Colon (tissue), 2 donors: Measurements from ENCODE around the gene PFDN4.

ENCODE experiments used
- FAIRE-seq: peaks from 2 replicates; lab custom pipeline; 2012; peaks lifted over from hg19 to GRCh38; lab: Jason Lieb, UNC
- donor health status: control.
- donor health status: control.

PFDN4 gene

DNA sequence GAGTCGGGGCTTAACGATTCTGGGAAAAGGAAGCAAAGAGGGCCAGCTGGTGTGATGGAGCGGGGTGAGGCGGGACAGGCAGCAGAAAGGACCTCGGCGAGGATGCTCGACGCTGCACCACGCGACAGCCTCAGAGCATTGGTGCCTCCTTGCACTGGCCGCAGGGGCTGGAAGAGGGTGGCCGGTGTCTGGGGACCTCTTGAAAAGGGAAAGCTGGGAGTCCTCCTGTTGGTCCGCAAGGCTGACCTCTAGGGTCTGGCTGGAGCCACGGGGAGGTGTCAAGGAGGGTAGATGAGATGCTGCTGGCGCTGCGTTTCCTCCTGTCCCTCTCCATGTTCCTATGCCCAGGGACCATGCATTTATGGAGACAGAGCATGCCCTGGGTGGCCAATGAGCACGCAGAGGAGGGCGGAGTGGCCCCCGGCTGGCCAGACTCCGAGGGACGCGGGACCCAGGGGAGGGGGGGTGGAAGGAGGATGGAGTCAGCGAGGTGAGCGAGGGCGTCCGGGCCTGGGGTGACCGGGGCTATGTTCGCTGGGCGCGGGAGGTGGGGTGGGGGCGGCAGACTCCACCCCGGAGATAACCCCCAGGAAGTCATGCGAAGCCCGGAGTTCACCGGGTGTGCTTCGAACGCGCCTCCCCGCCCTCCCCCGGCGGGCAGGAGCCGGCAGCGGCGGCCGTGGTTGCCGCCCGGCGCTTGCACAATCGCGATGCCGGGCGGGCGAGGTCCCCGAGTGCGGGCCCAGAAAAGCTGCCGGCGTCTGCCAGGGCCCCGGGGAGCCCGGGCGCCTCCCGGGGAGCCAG is 34.0 kb upstream of the PFDN4 start, which contains the start of gene CYP24A1:
CYP24A1 (minus strand) TSS at position 334 of the 804 bp plus-strand sequence. CDS start 407 bp downstream, outside the sequence.
- FAIRE-seq, result no peak

GRCh38 chr20:54174457-54175175 is 33.3 kb upstream of the PFDN4 start:
- FAIRE-seq, result no peak

DNA sequence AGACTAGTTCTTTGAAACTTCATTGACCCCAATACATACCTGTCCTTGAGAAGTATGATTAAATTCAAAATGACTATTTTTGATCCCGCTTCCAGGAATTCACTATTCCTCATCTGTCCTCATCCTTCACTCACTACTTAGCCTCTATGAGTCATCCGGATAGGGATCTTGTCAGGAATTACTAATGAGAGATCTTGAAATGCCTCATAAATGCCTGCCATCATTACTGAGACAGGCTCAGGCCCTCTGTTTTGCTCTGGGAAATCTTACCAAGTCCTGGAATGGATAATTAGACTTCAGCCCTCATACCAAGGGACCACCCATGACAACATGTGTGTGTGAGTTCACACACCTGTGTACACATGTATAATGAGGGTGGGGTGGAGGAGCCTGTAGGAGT is 31.3 kb upstream of the PFDN4 start:
- FAIRE-seq, result no peak

DNA sequence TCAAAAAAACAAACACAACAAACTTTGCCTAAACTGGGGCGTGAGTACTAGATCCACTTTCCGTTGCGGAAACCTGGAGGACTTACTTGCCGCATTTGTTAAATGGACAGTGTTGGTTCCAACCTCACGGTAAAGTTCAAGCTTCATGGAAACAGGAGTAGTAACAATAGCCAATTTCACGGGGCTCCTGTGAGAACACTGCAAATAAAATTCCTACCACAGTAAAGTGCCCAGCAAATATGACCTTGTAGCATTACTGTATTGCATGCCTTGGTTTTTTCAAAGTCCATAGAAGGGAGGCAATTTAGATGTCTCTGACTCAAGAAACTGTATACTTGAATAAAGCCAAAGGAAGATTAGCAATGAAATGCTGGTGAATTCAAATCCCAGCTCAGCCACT is 30.5 kb upstream of the PFDN4 start:
- FAIRE-seq, result no peak

DNA sequence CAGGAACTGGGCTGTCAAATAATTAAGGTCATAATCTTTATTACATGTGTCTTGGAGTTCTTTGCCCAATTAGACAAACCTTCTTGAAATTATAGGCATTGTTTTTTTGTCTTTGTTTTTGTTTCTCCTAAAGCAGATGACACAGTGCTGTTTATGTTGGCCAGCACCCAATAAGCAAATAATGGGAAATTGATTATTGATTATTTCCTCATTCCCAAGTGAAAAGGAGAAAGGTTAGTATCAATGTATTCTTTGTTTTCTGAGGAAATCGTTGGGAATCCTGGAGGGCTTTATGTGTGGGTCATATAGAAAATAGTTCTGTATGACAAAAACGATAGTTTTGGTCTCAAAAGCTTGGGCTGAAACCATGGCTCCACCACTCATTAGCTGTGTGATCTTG is 29.6 kb upstream of the PFDN4 start:
- FAIRE-seq, result no peak

GRCh38 chr20:54179946-54180345 is 27.9 kb upstream of the PFDN4 start:
- FAIRE-seq, result no peak

DNA sequence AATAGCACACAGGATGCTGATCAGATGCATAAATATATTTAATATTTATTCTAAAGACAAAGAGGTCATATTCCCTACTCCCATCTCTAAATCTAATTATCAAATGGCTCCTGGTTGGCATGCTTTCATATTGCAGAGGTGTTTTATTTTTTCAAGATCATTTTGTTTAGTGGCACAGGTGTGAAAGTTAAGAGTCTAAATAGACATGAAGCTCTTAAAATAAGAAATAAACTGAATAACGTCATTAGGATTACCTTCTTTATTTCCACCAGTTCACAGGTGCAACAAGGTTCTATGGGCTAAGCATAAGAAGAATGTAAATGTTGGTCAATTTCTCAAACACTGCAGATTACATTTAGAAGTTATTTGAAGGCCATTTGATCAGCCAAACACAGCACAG is 27.0 kb upstream of the PFDN4 start:
- no peak for FAIRE-seq

DNA sequence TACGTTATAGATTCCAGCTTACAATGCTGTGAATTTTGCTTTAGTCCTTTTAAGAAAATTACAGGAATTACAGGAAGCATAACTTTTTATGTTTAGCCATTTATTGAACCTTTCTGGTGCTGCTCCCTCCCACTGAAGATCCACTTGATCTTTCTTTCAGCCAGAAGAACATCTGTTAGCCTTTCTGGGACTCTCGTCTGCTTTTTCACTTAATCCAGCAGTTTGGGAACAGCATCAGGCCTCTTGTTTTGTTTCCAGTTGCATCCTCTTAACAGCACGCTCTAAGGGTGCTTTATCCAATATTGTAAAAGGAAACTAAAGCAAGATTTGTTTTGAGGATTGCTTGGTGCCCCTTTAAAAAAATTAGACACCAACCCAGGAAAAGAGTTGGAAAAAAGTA is 23.8 kb upstream of the PFDN4 start:
- no peak for FAIRE-seq

DNA sequence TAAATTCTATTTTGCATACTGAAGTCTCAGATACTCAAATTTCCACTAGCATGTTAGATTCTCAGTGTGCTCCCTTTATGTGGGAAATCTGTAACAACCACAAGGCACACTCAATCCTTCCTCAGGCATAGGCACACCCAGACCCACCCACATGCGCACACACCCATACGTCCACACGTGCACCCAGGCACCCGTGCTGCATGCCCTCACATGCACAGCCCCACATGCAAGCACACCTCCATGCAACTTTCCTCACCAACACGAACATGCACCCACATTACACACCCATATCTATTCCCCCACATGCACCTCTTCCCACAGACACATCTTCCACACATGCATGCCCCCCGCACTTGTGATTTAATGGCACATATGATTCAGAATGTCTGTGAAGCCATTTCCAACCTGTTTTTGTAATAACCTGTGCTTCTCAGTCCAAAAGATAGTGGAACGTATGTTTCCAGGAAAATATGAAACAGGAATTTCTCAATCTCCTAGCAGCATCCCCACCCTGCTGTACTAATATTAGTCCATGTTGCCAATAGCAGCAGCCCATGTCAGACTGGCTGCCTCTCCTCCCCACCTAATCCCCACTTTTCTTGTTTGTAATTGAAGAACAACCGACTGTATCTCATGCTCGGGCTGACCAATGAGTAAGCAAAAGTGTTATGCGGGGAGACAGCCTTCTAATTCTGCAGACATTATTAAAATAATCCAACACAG is 22.8 kb upstream of the PFDN4 start:
- no peak for FAIRE-seq

- FAIRE-seq, result no peak
These were observed 19.6 kb upstream of the PFDN4 start for GRCh38 chr20:54188132-54188849.

DNA sequence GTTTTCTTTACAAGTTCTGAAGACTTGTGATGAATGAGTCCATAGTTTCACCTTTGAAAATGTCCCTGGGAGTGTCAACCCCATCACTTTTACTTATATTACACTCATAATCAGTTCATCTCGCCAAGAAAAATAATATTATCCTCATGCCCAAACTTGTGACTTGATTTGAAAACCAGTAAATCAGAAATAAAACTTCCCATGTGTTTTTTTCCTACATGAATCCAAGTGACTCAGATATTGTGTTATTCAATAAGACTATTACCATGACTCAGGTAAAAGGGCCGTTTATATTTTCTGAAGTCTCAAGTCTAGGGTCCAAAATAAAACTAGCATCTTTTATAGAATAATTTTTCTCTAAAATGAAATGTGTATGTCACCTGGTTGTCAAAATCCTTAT is 18.3 kb upstream of the PFDN4 start:
- no peak for FAIRE-seq

DNA sequence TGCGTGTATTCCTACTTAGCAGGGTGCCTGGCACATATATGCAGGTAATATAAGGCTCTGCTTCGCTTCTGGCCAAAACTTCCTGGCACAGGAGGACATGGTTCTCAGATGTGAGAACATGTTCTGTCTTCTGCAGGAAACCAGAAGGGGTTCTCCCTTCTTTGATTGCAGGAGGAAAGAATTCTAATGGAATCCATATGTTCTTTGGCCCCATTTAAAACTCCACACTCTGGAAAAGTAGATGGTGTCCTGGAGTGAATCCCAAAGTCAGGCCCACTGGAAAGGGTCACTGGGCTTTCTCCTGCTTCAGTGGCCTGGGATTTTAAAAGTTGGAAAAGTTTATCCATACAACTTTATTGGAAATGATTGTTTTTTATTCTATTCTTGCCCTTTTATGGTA is 17.7 kb upstream of the PFDN4 start:
- FAIRE-seq, result no peak

GRCh38 chr20:54193817-54194216 is 14.1 kb upstream of the PFDN4 start:
- FAIRE-seq, result no peak

GRCh38 chr20:54194724-54195438 is 13.0 kb upstream of the PFDN4 start:
- no peak for FAIRE-seq

DNA sequence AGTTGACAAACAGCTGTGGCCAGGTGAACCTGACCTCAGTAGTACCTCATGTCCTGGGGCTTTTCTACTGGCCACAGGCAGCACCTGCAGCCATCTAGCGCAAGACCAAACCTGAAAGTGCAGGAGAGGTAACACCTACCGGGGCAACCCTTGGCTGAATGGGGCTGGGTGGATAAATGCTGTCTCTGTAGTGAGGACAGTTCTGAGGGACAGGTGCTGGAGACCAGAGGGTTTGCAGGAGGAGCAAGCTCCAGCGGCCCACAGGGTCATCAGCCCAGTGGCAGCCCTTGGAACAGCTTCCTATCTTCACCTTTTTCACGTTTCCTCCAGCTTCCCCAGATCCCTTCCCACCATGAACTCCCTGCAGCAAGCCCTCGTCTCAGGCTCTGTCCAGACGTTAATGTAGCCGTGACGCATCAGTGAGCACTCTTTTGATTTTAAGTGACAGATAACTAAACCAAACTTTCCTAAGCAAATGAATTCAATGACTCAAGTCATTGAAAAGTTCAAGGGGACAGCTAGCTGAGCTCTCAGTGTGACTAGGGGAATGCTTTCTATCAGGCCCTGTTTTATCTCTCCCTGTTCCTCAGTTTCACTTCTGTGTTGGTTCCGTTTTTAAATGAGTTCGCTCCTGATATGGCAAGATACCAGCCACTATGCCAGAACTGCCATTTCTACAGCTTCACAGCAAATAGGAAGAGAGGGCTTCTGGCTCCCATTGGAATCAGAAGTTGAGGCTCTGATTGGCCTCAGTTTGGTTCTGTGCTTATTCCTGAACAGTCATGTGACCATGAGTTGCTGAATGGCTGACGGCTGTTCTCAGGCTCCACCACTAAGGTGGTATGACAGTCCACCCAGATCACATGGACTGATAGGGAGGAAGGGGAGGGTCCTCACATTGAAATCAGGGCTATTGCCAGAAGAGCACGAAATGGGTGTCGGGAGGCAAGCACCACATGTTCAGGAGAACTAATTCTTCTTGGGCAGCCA is 12.1 kb upstream of the PFDN4 start:
- FAIRE-seq, result no peak

- FAIRE-seq, result no peak
These were observed 10.0 kb upstream of the PFDN4 start for GRCh38 chr20:54197621-54198604.

- FAIRE-seq, result no peak
These were observed 8.6 kb upstream of the PFDN4 start for GRCh38 chr20:54199283-54199682.

GRCh38 chr20:54199721-54200176 is 8.1 kb upstream of the PFDN4 start:
- FAIRE-seq, result no peak
